Ishikawa (cell line): ENCODE measurements around the gene KCNJ6.

Experiments
- CEBPB ChIP-seq: IDR thresholded peaks from 2 replicates; pipeline ENCODE4 v1.6.1; 2012
- EP300 ChIP-seq: IDR thresholded peaks from 2 replicates; pipeline ENCODE4 v1.6.1; 2012; ENCODE audit warnings: borderline replicate concordance
- NFIC ChIP-seq: IDR thresholded peaks from 2 replicates; pipeline ENCODE4 v1.6.1; 2012
- RAD21 ChIP-seq: IDR thresholded peaks from 2 replicates; pipeline ENCODE4 v1.6.1; 2012; ENCODE audit warnings: low read depth
- REST ChIP-seq: IDR thresholded peaks from 2 replicates; pipeline ENCODE4 v1.6.1; 2012; ENCODE audit warnings: low read depth, mild to moderate bottlenecking
- USF1 ChIP-seq: IDR thresholded peaks from 2 replicates; pipeline ENCODE4 v1.6.1; 2012
- YY1 ChIP-seq: IDR thresholded peaks from 2 replicates; pipeline ENCODE4 v1.6.1; 2012; ENCODE audit warnings: low read depth
- ZBTB7A ChIP-seq: IDR thresholded peaks from 2 replicates; pipeline ENCODE4 v1.6.1; 2012; ENCODE audit warnings: low read depth
- TF ChIP-seq, protein P1 (sequence below): IDR thresholded peaks from 2 replicates; pipeline ENCODE4 v1.6.1; 2012

- TF ChIP-seq CEBPB (no peak), RAD21 (no peak), NFIC (no peak), YY1 (no peak), EP300 (no peak), REST (no peak), ZBTB7A (no peak), USF1 (no peak)
- TF ChIP-seq, protein P1, sequence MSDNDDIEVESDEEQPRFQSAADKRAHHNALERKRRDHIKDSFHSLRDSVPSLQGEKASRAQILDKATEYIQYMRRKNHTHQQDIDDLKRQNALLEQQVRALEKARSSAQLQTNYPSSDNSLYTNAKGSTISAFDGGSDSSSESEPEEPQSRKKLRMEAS, result no peak
Measured at GRCh38 chr21:37656899-37657298, 259.4 kb downstream of the KCNJ6 start.
